GM18870 (cell line): ENCODE data around the gene PARD6B.
"Not testable (repeated sequence)": the region's sequence is repeated elsewhere in the genome, so short reads cannot be mapped to it uniquely, and the experiment has no call there.

Experiments used
- ATAC-seq: cut with Tn5 transposase; IDR thresholded peaks from one replicate; pipeline ENCODE4 v1.9.1; 2021; ENCODE audit warnings: moderate library complexity; ENCODE audit not compliant: unreplicated experiment

Gene PARD6B

DNA sequence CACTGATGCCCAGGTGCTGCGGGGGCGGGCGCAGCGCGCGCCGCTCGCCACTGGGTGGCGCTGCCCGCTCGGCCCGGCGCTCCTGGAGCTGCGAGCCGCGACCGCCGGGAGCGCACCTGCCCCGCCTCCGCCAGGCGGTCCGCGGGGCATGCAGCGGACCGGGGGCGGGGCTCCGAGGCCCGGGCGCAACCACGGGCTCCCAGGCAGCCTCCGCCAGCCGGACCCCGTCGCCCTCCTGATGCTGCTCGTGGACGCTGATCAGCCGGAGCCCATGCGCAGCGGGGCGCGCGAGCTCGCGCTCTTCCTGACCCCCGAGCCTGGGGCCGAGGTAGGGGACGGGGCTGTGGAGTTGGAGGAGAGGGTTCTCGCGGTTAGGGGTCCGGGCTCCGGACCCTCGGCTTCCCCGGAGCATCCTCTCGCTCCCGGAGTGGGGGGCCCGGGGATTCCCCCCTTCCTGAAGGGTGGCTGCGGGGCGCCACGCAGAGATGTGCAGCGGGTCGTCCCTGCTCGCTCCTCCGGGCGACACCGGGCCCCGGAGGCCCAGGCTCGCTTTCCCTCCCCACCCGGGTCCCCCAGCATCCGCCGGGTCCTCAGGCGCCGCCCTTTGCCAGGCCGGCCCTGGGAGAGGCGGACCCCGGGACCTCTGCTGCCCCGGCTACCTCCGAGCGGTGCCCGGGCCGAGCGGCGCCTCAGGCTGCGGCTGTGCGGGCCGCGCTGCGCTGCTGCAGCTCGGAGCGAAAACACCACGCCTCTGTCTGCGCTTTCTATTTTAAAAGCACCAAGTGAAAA lies 63.7 kb downstream of the PARD6B start, which contains the start of gene BCAS4:
BCAS4 (plus strand) TSS at position 216 of the 789 bp plus-strand sequence; CDS start at position 239, 23 bp downstream.
- no peak for ATAC-seq

DNA sequence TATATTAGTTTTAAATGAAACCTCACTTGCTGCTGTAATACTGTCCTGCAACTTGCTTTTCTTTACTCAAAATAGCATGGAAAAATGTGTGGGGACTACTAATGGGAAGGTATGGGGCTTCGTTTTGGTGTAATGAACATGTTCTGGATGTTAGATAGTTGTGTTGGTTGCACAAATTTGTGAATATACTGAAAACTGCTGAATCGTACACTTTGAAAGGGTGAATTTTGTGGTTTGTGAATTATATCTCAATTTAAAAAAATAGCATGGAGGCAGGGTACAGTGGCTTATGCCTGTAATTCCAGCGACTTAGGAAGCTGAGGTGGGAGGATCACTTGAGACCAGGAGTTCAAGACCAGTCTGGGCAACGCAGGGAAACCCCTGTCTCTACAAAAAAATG lies 65.8 kb downstream of the PARD6B start:
- ATAC-seq: no peak

- ATAC-seq: no peak
Measured at GRCh38 chr20:50798650-50799049, 67.3 kb downstream of the PARD6B start.

- no peak for ATAC-seq
Measured at GRCh38 chr20:50799176-50799889, 68.0 kb downstream of the PARD6B start.

- ATAC-seq: peak; percentile 55
Measured at GRCh38 chr20:50799890-50800550, 68.6 kb downstream of the PARD6B start.

GRCh38 chr20:50800986-50801746 lies 69.8 kb downstream of the PARD6B start:
- ATAC-seq: not testable (repeated sequence)

- ATAC-seq: no peak
Measured at GRCh38 chr20:50801747-50802125, 70.4 kb downstream of the PARD6B start.

GRCh38 chr20:50802289-50802688 lies 70.9 kb downstream of the PARD6B start:
- no peak for ATAC-seq

GRCh38 chr20:50804437-50805348 lies 73.3 kb downstream of the PARD6B start:
- no peak for ATAC-seq

DNA sequence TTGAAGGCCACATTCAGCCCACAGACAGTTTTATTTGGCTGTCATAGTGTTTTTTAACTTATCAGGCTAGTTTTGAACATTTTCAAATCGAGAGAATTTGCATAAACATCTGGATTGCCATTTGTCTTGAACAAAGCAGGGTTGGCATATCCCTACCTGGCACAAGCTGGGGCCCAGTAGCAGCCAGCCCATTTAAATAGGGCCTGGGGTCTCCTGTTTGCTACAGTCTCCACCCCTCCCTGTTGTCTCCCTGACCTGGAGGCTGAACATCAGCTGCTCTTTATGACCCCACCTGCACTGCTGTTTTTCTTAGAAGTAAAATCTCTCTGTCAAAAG lies 73.9 kb downstream of the PARD6B start:
- no peak for ATAC-seq

DNA sequence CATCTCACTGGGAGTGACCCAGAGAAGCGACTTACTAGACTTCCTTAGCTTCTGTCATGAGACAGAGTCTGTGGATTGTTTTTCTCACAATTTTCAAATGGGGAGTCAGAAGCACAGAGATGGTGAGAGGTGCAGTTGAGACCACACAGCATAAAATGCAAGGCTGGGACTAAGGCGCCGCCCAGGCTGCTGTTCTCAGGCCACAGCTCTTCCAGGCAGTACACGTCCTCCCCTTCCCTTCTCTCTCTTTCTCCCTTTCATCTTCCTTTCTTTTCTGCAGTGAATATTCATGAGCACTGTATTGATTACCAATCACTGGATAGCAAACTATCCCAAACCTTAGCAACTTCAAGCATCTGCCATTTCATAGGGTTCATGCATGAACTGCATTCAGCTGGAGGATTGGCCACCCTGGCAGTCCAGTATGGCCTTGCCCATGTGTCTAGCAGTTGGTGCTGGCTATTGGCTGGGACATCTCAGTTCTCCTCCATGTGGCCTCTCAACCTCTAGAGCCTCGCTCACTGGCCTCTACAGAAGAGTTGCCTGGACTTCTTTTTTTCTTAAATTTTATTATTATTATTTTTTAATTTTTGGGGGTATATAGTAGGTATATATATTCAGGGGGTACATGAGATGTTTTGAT lies 74.9 kb downstream of the PARD6B start:
- no peak for ATAC-seq
